ENCODE measurements around the gene ACAD9. TPM values are rescaled to one million over a fixed set of nuclear protein-coding genes. Genes with fewer than 3 reads are reported as not detected.

Gene ACAD9
- total RNA-seq, 6 experiments from 2014 or later = 28.5 to 36.9 (median 28.9) TPM

DNA sequence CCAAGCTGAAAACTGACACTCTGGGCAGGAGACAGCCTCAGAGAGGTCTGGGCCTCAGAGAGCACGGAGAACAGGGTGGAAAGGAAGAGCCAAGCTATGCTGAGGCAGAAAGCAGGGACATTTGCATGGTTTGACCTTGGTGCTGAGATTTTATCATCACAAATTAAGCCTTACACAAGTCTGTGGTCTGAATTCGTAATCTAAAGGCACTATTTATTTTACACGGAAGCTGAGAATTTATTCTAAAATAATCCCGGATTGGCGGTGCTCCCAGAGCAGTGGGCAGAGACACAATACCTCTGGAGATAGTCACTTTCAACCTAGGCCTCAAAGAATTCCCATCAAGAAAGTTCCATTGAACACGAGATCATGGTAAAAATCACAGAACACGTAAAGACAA, 67.0 kb downstream of the ACAD9 start:
- no peak overlapping the region for H3K4me3 ChIP-seq
- no peaks in the 10 kb centered on the region for H3K9me3 ChIP-seq
- no peak for DNase-seq
- no peaks in the 10 kb centered on the region for H3K27me3 ChIP-seq
- TF ChIP-seq, protein P1, sequence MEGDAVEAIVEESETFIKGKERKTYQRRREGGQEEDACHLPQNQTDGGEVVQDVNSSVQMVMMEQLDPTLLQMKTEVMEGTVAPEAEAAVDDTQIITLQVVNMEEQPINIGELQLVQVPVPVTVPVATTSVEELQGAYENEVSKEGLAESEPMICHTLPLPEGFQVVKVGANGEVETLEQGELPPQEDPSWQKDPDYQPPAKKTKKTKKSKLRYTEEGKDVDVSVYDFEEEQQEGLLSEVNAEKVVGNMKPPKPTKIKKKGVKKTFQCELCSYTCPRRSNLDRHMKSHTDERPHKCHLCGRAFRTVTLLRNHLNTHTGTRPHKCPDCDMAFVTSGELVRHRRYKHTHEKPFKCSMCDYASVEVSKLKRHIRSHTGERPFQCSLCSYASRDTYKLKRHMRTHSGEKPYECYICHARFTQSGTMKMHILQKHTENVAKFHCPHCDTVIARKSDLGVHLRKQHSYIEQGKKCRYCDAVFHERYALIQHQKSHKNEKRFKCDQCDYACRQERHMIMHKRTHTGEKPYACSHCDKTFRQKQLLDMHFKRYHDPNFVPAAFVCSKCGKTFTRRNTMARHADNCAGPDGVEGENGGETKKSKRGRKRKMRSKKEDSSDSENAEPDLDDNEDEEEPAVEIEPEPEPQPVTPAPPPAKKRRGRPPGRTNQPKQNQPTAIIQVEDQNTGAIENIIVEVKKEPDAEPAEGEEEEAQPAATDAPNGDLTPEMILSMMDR (IDR thresholded peaks at IDR 0.05) = no peak
- no peak for TF ChIP-seq POLR2A (IDR thresholded peaks at IDR 0.05)
- no peaks in the 10 kb centered on the region for H3K4me1 ChIP-seq
- no peaks in the 10 kb centered on the region for H3K36me3 ChIP-seq
- 65% methylated on average over 7 of the region's 7 CpGs for WGBS (ENCODE audit: insufficient coverage, low coverage, low lambda C conversion rate, missing lambda C conversion rate)
- no peak overlapping the region for H3K27ac ChIP-seq
- no peak for ATAC-seq
- intact Hi-C loops (cut with DNase I) = no loop called here

DNA sequence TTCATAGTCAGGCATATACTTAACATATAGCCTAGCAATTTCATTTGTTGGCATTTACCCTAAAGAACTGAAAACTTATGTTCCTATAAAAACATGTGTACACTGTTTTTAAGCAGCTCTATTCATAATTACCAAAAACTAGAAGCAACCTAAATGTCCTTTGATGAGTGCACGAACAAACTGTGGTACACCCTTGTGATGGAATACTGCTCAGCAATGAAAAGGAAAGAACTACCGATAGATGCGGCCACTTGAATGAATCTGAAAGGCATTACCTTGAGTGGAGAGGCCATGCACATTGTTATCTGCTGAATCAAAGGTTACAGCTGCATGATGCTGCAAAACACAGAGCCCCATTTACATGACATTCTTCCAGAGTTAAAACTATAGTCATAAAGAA, 69.7 kb downstream of the ACAD9 start:
- H3K9me3 ChIP-seq = no peaks in the 10 kb centered on the region
- DNase-seq (no peak), ATAC-seq (no peak)
- H3K36me3 ChIP-seq = no peaks in the 10 kb centered on the region
- no peaks in the 10 kb centered on the region for H3K4me1 ChIP-seq
- TF ChIP-seq, protein P1 (IDR thresholded peaks at IDR 0.05) = no peak
- TF ChIP-seq POLR2A (IDR thresholded peaks at IDR 0.05) = no peak
- no peaks in the 10 kb centered on the region for H3K27me3 ChIP-seq
- no peak overlapping the region for H3K27ac ChIP-seq
- 96% methylated on average over 2 of the region's 3 CpGs for WGBS (ENCODE audit: insufficient coverage, low coverage, low lambda C conversion rate, missing lambda C conversion rate)
- intact Hi-C loops (cut with DNase I) = no loop called here
- no peak overlapping the region for H3K4me3 ChIP-seq

DNA sequence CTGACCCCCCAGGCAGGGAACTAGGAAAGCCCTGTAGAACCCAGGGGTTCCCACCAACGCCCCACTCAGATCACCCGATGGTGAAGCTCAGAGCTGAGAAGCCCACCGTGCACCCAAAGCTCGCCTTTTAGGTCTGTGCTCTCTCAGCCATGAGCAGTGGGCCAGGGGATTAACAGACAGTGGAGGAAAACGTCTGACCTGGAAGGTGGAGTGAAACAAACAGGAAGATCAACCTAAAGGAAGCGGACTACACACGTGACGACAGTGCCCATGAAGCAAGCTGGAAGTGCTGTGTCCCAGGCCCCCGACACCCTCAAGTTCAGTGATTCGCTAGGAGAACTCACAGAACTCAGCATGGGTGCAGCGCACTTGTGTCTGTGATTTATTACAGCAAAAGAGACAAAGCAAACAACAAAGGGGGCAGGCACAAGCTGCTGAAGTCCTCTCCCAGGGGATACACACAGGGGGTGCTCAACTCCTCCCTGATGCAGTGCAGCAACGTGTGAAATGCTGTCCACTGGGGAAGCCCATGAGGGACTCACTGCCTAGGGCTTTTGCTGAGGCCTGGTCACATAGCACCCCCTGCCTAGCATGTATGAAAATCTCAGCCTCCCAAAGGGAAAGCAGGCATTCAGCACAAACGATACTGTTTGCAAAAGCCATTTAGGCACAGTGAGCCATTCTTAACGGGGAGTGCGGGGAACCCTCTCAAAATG, 71.0 kb downstream of the ACAD9 start:
- Histone ChIP-seq H3K4me3 (no peak overlapping the region), H3K9me3 (no peaks in the 10 kb centered on the region), H3K36me3 (no peaks in the 10 kb centered on the region), H3K27me3 (no peaks in the 10 kb centered on the region), H3K27ac (no peak overlapping the region), H3K4me1 (no peaks in the 10 kb centered on the region)
- DNase-seq = no peak
- WGBS (ENCODE audit: insufficient coverage, low coverage, low lambda C conversion rate, missing lambda C conversion rate) = 58% methylated on average over 9 of the region's 15 CpGs
- intact Hi-C loops (cut with DNase I) = no loop called here
- TF ChIP-seq, protein P1 (IDR thresholded peaks at IDR 0.05) = peak in 3 of 4 donors; percentile 9 to 38 (median 35)
- no peak for TF ChIP-seq POLR2A (IDR thresholded peaks at IDR 0.05)
- peak; percentile 46 to 87 (median 68) for ATAC-seq

DNA sequence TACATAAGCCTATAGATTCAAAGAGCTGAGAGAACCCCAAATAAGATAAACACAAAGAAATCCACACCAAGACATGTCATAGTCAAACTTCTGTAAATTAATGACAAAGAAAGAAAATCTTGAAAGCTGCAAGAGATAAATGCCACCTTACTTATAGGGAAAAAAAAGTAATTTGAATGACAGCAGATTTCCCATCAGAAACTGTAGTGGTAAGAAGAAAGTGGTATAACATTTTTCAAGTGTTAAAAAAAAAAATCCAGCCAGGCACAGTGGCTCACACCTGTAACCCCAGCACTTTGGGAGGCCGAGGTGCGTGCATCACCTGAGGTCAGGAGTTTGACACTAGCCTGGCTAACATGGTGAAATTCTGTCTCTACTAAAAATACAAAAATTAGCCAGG, 77.0 kb downstream of the ACAD9 start:
- Histone ChIP-seq H3K4me1 (no peaks in the 10 kb centered on the region), H3K27me3 (no peaks in the 10 kb centered on the region), H3K27ac (no peak overlapping the region), H3K9me3 (no peaks in the 10 kb centered on the region), H3K36me3 (no peaks in the 10 kb centered on the region), H3K4me3 (no peak overlapping the region)
- DNase-seq (no peak), ATAC-seq (no peak)
- intact Hi-C loops (cut with DNase I) = no loop called here
- TF ChIP-seq POLR2A (IDR thresholded peaks at IDR 0.05) = no peak
- TF ChIP-seq, protein P1 (IDR thresholded peaks at IDR 0.05) = no peak
- 83% methylated on average over 1 of the region's 2 CpGs for WGBS (ENCODE audit: insufficient coverage, low coverage, low lambda C conversion rate, missing lambda C conversion rate)

Small RNA genes lying within 50 kb of the gene (small RNA-seq; reads per million reads assigned to genes)
- gene AC112484.4 = 0 reads per million in 2 experiments

Other genes with a start within 250 kb of the ACAD9 start
- gene RPN1, start 228.8 kb upstream of the ACAD9 start, total RNA-seq = 100 to 1,000 TPM in 5 of 6 experiments, 10 to 100 TPM in 1; 94.4 to 244 (median 190) TPM
- gene RAB7A, start 153.4 kb upstream of the ACAD9 start, total RNA-seq = 100 to 1,000 TPM in 4 of 6 experiments, 10 to 100 TPM in 2; 84.0 to 145 (median 119) TPM
- under 1 TPM in 4 of 6 experiments, not detected in 2; 0.05 to 0.21 (median 0.08) TPM for gene CFAP92, start 114.5 kb downstream of the ACAD9 start, total RNA-seq
- 1 to 10 TPM in 2 of 6 experiments, under 1 TPM in 4; 0.25 to 1.5 (median 0.39) TPM for gene EFCC1, start 121.7 kb downstream of the ACAD9 start, total RNA-seq
- gene GP9, start 181.2 kb downstream of the ACAD9 start, total RNA-seq = under 1 TPM in 1 of 6 experiments, not detected in 5; 0.50 TPM
- 10 to 100 TPM; 21.8 to 67.2 (median 38.5) TPM for gene RAB43, start 242.2 kb downstream of the ACAD9 start, total RNA-seq